Astrocyte (in vitro differentiated cells and primary cell): ENCODE measurements around the gene FAM50B.

Experiments
- EZH2 ChIP-seq: IDR thresholded peaks from 2 replicates; pipeline ENCODE4 v1.6.1; 2012; ENCODE audit warnings: mild to moderate bottlenecking, low read length, inconsistent platforms; ENCODE audit not compliant: insufficient read depth
- TF ChIP-seq, protein P1 (sequence below): IDR thresholded peaks from 2 replicates; pipeline ENCODE4 v1.5.1; 2011; ENCODE audit warnings: low read depth, mild to moderate bottlenecking, inconsistent platforms, low read length, moderate library complexity; ENCODE audit not compliant: insufficient read depth

DNA sequence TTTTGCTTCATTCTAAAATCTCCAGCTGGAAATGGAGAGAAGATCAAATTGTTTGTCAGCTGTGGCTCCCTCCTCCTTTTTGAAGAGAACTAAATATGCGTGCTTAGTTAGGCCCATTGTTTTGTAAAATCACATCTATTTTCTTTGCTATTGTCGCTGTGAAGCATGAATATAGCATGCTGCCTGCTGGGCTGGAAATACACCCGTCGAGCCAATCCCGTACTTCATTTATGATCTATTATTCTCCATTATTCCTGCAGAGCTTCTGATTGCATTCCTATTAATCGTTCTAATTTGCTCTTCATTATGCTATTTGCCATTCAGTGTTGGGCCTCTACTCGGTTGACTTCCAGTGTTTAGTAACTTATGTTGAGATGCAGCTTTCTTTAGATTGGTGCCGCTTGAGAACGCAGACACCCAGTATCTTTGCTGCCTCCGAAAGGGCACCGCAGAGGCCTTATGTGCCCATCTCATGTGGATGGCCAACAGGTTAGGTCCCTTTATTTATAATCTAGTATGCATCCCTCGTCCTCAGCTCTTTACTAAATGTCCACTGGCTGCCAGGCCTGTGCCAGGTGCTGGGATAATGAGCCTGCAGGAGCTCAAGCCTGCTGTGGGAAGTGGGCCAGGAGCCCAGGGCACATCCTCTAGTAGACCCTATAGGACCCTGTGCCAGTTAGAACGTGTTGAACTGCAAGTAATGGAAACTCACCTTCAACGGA, 45.6 kb downstream of the FAM50B start:
- TF ChIP-seq, protein P1, sequence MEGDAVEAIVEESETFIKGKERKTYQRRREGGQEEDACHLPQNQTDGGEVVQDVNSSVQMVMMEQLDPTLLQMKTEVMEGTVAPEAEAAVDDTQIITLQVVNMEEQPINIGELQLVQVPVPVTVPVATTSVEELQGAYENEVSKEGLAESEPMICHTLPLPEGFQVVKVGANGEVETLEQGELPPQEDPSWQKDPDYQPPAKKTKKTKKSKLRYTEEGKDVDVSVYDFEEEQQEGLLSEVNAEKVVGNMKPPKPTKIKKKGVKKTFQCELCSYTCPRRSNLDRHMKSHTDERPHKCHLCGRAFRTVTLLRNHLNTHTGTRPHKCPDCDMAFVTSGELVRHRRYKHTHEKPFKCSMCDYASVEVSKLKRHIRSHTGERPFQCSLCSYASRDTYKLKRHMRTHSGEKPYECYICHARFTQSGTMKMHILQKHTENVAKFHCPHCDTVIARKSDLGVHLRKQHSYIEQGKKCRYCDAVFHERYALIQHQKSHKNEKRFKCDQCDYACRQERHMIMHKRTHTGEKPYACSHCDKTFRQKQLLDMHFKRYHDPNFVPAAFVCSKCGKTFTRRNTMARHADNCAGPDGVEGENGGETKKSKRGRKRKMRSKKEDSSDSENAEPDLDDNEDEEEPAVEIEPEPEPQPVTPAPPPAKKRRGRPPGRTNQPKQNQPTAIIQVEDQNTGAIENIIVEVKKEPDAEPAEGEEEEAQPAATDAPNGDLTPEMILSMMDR, result no peak
- no peak for TF ChIP-seq EZH2
